HG03060 (cell line): ENCODE data around the gene MYL6B.

Experiments used
- ATAC-seq: cut with Tn5 transposase; IDR thresholded peaks from one replicate; pipeline ENCODE4 v1.9.1; 2021; ENCODE audit warnings: low read depth, moderate number of reproducible peaks; ENCODE audit not compliant: unreplicated experiment

MYL6B gene

DNA sequence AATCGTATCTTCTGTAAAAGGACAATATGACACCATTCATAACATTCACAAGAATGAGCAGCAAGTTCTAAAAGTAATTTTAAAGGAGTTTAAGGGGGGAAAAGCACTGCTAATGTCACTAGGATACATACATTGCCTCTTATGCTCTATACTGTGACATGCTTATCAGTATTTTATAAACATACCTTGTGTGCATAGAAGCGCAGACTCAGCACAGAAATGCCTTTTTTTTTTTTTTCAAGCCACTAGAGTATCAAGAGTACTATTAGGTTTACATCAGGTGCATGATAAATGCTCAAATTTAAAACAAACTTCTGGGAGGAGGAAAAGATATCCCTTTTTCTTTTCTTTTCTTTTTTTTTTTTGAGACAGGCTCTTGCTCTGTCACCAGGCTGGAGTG, 50.5 kb downstream of the MYL6B start:
- ATAC-seq, result no peak

- ATAC-seq, result no peak
Observed at GRCh38 chr12:56204275-56204674, 51.9 kb downstream of the MYL6B start.

DNA sequence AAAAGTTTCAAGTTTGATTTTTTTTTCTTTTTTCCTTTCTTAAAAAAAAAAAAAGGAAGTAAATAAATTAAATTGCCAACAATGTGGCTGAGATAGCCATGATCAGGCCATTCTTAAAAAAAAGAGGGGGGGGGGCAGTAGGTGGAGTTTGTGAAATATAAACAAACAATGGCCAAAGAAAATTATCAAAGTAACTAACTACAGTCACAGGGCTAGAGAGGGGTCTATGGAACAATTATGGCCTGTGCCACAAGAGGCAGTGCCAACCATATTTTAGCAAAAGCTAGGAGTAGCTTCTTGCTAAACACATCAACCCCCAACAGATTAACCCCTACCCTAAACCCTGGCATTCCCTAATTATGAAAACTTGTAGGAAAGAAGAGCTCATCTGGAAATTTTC, 53.1 kb downstream of the MYL6B start:
- no peak for ATAC-seq

GRCh38 chr12:56206452-56207166, 54.2 kb downstream of the MYL6B start:
- no peak for ATAC-seq
